Measurements from ENCODE around the gene CDC34.

The CDC34 gene

GRCh38 chr19:525029-525428, 6.5 kb upstream of the CDC34 start:
- Histone ChIP-seq H3K27ac (ENCODE audit: low read depth, low read length) (no peak overlapping the region), H3K36me3 (ENCODE audit: insufficient read depth, low read length) (no peaks in the 10 kb centered on the region), H3K27me3 (ENCODE audit: insufficient read depth, low read length) (no peaks in the 10 kb centered on the region), H3K4me3 (ENCODE audit: low read depth, low read length) (no peak overlapping the region), H3K79me2 (ENCODE audit: control insufficient read depth, insufficient read depth, low read length, unreplicated experiment) (no peaks in the 10 kb centered on the region), H3K4me1 (ENCODE audit: control insufficient read depth, insufficient read depth, low read length, unreplicated experiment) (peaks cover 6% of the 10 kb centered on the region), H2AFZ (ENCODE audit: low read length, unreplicated experiment) (no peak overlapping the region)

GRCh38 chr19:525857-526419, 5.6 kb upstream of the CDC34 start:
- Histone ChIP-seq H3K79me2 (ENCODE audit: control insufficient read depth, insufficient read depth, low read length, unreplicated experiment) (no peaks in the 10 kb centered on the region), H3K27ac (ENCODE audit: low read depth, low read length) (no peak overlapping the region), H2AFZ (ENCODE audit: low read length, unreplicated experiment) (no peak overlapping the region), H3K36me3 (ENCODE audit: insufficient read depth, low read length) (no peaks in the 10 kb centered on the region), H3K27me3 (ENCODE audit: insufficient read depth, low read length) (no peaks in the 10 kb centered on the region), H3K4me1 (ENCODE audit: control insufficient read depth, insufficient read depth, low read length, unreplicated experiment) (peaks cover 6% of the 10 kb centered on the region), H3K4me3 (ENCODE audit: low read depth, low read length) (no peak overlapping the region)

- Histone ChIP-seq H2AFZ (ENCODE audit: low read length, unreplicated experiment) (no peak overlapping the region), H3K27ac (ENCODE audit: low read depth, low read length) (no peak overlapping the region), H3K4me1 (ENCODE audit: control insufficient read depth, insufficient read depth, low read length, unreplicated experiment) (peaks cover 8% of the 10 kb centered on the region)
Observed at GRCh38 chr19:530134-531008, 1.2 kb upstream of the CDC34 start.

GRCh38 chr19:531009-531752, 379 bp upstream of the CDC34 start:
- Histone ChIP-seq H3K4me3 (ENCODE audit: low read depth, low read length) (peak overlapping the region; percentile 92), H3K79me2 (ENCODE audit: control insufficient read depth, insufficient read depth, low read length, unreplicated experiment) (peaks cover 35% of the 10 kb centered on the region), H2AFZ (ENCODE audit: low read length, unreplicated experiment) (peak overlapping the region; percentile 85), H3K36me3 (ENCODE audit: insufficient read depth, low read length) (no peaks in the 10 kb centered on the region), H3K27me3 (ENCODE audit: insufficient read depth, low read length) (no peaks in the 10 kb centered on the region), H3K27ac (ENCODE audit: low read depth, low read length) (peak overlapping the region; percentile 67), H3K4me1 (ENCODE audit: control insufficient read depth, insufficient read depth, low read length, unreplicated experiment) (peaks cover 8% of the 10 kb centered on the region)

More at GRCh38 chr19:530134-531008, 1.2 kb upstream of the CDC34 start:
- Histone ChIP-seq H3K36me3 (ENCODE audit: insufficient read depth, low read length) (no peaks in the 10 kb centered on the region), H3K4me3 (ENCODE audit: low read depth, low read length) (peak overlapping the region; percentile 92), H3K79me2 (ENCODE audit: control insufficient read depth, insufficient read depth, low read length, unreplicated experiment) (peaks cover 33% of the 10 kb centered on the region), H3K27me3 (ENCODE audit: insufficient read depth, low read length) (no peaks in the 10 kb centered on the region)

- Histone ChIP-seq H3K4me1 (ENCODE audit: control insufficient read depth, insufficient read depth, low read length, unreplicated experiment) (peaks cover 8% of the 10 kb centered on the region), H3K27ac (ENCODE audit: low read depth, low read length) (peak overlapping the region; percentile 76), H3K4me3 (ENCODE audit: low read depth, low read length) (peak overlapping the region; percentile 93), H3K36me3 (ENCODE audit: insufficient read depth, low read length) (no peaks in the 10 kb centered on the region), H2AFZ (ENCODE audit: low read length, unreplicated experiment) (no peak overlapping the region), H3K27me3 (ENCODE audit: insufficient read depth, low read length) (no peaks in the 10 kb centered on the region), H3K79me2 (ENCODE audit: control insufficient read depth, insufficient read depth, low read length, unreplicated experiment) (peaks cover 35% of the 10 kb centered on the region)
Observed at GRCh38 chr19:532561-533363, 1.2 kb downstream of the CDC34 start.

GRCh38 chr19:533364-534058, 2.0 kb downstream of the CDC34 start:
- H3K36me3 ChIP-seq (ENCODE audit: insufficient read depth, low read length): no peaks in the 10 kb centered on the region
- peaks cover 8% of the 10 kb centered on the region for H3K4me1 ChIP-seq (ENCODE audit: control insufficient read depth, insufficient read depth, low read length, unreplicated experiment)
- peak overlapping the region; percentile 76 for H3K27ac ChIP-seq (ENCODE audit: low read depth, low read length)
- H3K4me3 ChIP-seq (ENCODE audit: low read depth, low read length): peak overlapping the region; percentile 93
- peaks cover 35% of the 10 kb centered on the region for H3K79me2 ChIP-seq (ENCODE audit: control insufficient read depth, insufficient read depth, low read length, unreplicated experiment)
- H2AFZ ChIP-seq (ENCODE audit: low read length, unreplicated experiment): no peak overlapping the region
- H3K27me3 ChIP-seq (ENCODE audit: insufficient read depth, low read length): no peaks in the 10 kb centered on the region

GRCh38 chr19:534088-534487, 2.5 kb downstream of the CDC34 start:
- peaks cover 8% of the 10 kb centered on the region for H3K4me1 ChIP-seq (ENCODE audit: control insufficient read depth, insufficient read depth, low read length, unreplicated experiment)
- no peaks in the 10 kb centered on the region for H3K36me3 ChIP-seq (ENCODE audit: insufficient read depth, low read length)
- peak overlapping the region; percentile 93 for H3K4me3 ChIP-seq (ENCODE audit: low read depth, low read length)
- no peak overlapping the region for H3K27ac ChIP-seq (ENCODE audit: low read depth, low read length)
- H3K27me3 ChIP-seq (ENCODE audit: insufficient read depth, low read length): no peaks in the 10 kb centered on the region
- H3K79me2 ChIP-seq (ENCODE audit: control insufficient read depth, insufficient read depth, low read length, unreplicated experiment): peaks cover 35% of the 10 kb centered on the region
- H2AFZ ChIP-seq (ENCODE audit: low read length, unreplicated experiment): no peak overlapping the region

- Histone ChIP-seq H3K36me3 (ENCODE audit: insufficient read depth, low read length) (no peaks in the 10 kb centered on the region), H3K4me3 (ENCODE audit: low read depth, low read length) (no peak overlapping the region), H3K27ac (ENCODE audit: low read depth, low read length) (no peak overlapping the region), H2AFZ (ENCODE audit: low read length, unreplicated experiment) (no peak overlapping the region), H3K79me2 (ENCODE audit: control insufficient read depth, insufficient read depth, low read length, unreplicated experiment) (peaks cover 35% of the 10 kb centered on the region), H3K4me1 (ENCODE audit: control insufficient read depth, insufficient read depth, low read length, unreplicated experiment) (peaks cover 8% of the 10 kb centered on the region), H3K27me3 (ENCODE audit: insufficient read depth, low read length) (no peaks in the 10 kb centered on the region)
Observed at GRCh38 chr19:535017-535835, 3.7 kb downstream of the CDC34 start.

- peaks cover 35% of the 10 kb centered on the region for H3K79me2 ChIP-seq (ENCODE audit: control insufficient read depth, insufficient read depth, low read length, unreplicated experiment)
Observed at GRCh38 chr19:536031-536880, 4.7 kb downstream of the CDC34 start.

More at GRCh38 chr19:536031-536880, 4.7 kb downstream of the CDC34 start:
- no peak overlapping the region for H2AFZ ChIP-seq (ENCODE audit: low read length, unreplicated experiment)
- H3K27ac ChIP-seq (ENCODE audit: low read depth, low read length): no peak overlapping the region
- H3K4me1 ChIP-seq (ENCODE audit: control insufficient read depth, insufficient read depth, low read length, unreplicated experiment): peaks cover 8% of the 10 kb centered on the region
- H3K4me3 ChIP-seq (ENCODE audit: low read depth, low read length): no peak overlapping the region
- H3K27me3 ChIP-seq (ENCODE audit: insufficient read depth, low read length): no peaks in the 10 kb centered on the region
- H3K36me3 ChIP-seq (ENCODE audit: insufficient read depth, low read length): no peaks in the 10 kb centered on the region

All from ACC112 (cell line).